Endothelial cell of umbilical vein (primary cell): ENCODE data around the gene TMEM176A.

Experiments
- POLR2A ChIP-seq: IDR thresholded peaks from 2 replicates; pipeline ENCODE4 v1.6.1; 2012; ENCODE audit warnings: low read depth, mild to moderate bottlenecking, control low read depth, low read length
- POLR2AphosphoS5 ChIP-seq: IDR thresholded peaks from 2 replicates; pipeline ENCODE4 v1.6.1; 2012; ENCODE audit warnings: low read depth, mild to moderate bottlenecking, control low read depth, low read length, moderate library complexity; ENCODE audit not compliant: insufficient read depth
- TF ChIP-seq, protein P1 (sequence below), 2 donors: IDR thresholded peaks; 1 replicate in 1 of 2; 2 replicates in 1 of 2; pipeline ENCODE4 v1.5.1; 2011; ENCODE audit warnings: low read length in 2 of 2, mild to moderate bottlenecking in 2 of 2, moderate library complexity in 2 of 2, control low read depth in 1 of 2, inconsistent platforms in 1 of 2, low read depth in 1 of 2; ENCODE audit not compliant: insufficient read depth in 1 of 2; ENCODE audit errors: extremely low read depth in 1 of 2

DNA sequence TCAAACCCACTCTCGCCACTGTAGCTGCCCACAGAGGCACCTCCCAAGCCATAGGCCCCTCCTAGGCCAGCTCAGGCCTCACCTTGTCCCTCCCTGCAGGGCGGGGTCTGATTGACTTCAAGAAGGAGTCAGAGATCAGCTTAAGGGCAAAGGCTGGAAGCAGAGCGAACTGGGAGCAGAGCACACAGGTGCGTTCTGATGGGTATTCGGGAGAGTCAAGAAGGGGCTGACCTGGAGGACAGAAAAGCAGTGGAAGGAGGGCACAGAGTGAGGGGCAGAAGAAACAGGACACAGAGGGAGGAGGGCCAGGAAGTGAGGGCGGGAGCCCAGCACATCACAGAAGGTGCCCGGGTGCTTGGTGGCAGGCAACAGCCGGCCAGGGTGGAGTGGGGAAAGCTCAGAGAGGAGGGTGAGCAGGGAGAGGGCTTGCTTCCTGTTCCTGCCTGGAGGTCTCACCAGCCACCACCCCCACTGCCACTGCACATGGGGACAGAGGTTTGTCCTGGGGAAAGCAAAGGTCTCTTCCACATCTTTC, 51.9 kb downstream of the TMEM176A start, which contains the start of gene AOC1:
- TF ChIP-seq POLR2AphosphoS5 (no peak), POLR2A (no peak)
- TF ChIP-seq, protein P1, sequence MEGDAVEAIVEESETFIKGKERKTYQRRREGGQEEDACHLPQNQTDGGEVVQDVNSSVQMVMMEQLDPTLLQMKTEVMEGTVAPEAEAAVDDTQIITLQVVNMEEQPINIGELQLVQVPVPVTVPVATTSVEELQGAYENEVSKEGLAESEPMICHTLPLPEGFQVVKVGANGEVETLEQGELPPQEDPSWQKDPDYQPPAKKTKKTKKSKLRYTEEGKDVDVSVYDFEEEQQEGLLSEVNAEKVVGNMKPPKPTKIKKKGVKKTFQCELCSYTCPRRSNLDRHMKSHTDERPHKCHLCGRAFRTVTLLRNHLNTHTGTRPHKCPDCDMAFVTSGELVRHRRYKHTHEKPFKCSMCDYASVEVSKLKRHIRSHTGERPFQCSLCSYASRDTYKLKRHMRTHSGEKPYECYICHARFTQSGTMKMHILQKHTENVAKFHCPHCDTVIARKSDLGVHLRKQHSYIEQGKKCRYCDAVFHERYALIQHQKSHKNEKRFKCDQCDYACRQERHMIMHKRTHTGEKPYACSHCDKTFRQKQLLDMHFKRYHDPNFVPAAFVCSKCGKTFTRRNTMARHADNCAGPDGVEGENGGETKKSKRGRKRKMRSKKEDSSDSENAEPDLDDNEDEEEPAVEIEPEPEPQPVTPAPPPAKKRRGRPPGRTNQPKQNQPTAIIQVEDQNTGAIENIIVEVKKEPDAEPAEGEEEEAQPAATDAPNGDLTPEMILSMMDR (IDR thresholded peaks at IDR 0.05; ENCODE audit: extremely low read depth in 1 of 2, insufficient read depth in 1 of 2, low read depth in 1 of 2, low read length in 2 of 2) = no peak
